Stimulated activated CD8-positive, alpha-beta memory T cell treated with anti-CD3 and anti-CD28 coated beads, Interleukin-4, amount 100 ng/mL, for 4 hours (primary cell): ENCODE data around the gene FAM240B.

ENCODE experiments used
- DNase-seq, 2 donors: peaks; one replicate each; pipeline ENCODE4 v3.0.0-alpha.2; 2020; ENCODE audit warnings: low read depth in 2 of 2, low spot score in 1 of 2

The FAM240B gene

DNA sequence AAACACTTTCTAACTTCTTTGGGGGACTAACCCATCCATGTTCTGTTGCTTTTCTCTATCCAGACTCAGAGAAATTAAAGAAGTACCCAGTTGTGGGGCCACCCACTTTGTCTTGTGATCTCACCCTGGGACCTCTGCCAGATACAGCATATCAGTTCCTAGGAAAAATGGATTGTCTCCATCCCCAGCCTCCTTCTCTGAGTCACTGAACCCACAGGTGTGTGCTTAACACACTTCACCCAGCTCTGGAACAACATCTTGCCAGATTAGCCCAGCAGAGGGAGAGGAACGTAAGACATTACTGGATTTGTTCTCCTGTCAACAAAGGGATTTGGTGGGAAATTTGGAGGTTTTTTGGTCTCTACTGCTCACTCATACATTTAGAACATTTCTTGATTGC is 19.2 kb downstream of the FAM240B start:
- no peak for DNase-seq

DNA sequence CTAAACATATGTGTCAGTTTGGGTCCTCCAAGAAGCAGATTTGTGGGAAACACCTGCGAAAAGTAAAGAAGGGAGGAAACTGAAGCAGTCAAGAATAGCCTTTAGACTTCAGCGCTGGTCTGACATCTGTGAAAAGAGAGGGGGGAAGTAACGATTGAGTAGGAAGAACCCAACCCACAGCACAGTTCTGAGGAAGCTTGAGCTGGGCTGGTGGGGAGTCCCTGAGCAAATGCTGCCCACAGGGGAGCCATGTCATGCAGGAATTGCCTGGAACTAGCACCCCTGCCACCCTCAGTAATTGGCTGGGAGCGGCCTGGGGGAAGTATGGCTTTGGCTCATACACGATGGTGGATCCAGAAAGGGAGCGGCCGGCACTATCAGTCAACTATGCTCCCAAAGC is 20.6 kb downstream of the FAM240B start:
- DNase-seq = no peak

DNA sequence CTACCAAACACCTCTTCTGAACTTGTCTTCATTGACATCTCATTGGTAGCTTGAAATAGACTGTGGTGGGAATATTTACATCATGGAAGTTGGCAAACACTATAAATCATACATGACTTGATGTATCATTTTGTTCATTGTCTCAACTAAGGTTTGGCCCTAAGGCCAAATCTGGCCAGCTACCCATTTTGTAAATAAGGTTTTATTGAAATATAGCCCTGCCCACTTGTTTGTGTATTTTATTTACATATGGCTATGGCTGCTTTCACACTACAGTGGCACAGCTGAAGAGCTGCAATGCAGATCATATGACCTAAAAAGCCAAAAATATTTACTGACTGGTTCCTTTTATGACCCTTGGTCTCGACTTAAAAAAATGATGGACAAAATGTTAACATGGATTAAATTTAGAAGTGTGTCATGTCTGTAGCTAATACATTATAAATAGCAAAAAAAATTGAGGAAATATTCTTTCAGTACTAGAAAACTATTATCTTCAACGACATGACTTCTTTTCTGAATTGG is 22.1 kb downstream of the FAM240B start:
- no peak for DNase-seq

DNA sequence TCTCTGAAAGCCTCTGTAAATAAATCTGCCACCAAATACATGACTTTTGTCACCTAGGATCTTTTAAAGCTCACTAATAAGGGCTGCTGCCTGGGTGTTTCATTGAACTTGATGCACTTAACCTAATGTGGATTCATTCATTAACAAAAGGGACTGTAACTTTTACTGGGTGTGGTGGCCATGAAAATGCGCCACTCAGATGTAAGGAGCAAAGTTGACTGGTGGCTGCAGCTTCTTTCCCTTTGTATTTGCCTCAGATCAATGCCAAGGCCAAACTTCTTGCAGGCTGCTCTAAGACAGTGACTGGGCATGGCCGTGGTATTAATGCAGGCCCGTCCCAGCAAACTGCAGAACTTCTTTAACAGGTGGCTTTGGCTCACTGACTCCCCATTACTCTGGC is 22.9 kb downstream of the FAM240B start:
- DNase-seq = no peak

DNA sequence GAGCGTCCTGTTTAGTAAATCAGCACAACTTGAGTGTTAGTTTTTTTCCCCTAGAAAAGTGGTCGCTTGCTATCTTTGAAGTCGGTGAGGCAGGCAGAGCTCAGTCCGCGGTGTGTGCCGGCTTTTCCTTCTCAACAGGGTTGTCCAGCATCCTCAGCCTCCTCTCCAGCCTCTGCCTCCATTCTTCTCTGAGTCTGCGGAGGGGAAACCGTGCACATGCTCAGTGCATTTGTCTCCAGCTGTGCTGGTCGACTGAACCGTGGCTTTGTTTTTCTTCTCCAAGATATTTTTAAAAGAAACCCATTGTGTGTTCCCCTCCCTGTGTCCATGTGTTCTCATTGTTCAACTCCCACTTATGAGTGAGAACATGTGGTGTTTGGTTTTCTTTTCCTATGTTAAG is 25.3 kb downstream of the FAM240B start:
- DNase-seq = no peak

DNA sequence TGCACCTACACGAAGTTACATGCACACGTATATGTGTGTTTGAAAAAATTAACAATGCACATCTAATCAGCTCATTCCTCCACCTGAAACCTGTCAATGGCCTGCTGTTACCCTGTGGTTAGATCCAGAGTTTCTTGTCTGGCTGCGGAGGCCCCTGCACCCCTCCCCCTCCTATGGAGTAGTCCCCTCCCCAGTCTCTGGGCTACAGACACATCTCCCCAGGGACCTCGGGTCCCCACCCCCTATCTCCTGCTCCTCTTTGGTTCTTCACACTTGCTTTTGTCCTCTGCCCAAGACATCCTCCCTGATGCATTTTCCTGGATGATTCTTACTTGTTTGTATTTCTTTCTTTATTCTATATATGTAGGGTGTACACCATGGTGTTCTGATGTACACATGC is 27.2 kb downstream of the FAM240B start:
- no peak for DNase-seq

DNA sequence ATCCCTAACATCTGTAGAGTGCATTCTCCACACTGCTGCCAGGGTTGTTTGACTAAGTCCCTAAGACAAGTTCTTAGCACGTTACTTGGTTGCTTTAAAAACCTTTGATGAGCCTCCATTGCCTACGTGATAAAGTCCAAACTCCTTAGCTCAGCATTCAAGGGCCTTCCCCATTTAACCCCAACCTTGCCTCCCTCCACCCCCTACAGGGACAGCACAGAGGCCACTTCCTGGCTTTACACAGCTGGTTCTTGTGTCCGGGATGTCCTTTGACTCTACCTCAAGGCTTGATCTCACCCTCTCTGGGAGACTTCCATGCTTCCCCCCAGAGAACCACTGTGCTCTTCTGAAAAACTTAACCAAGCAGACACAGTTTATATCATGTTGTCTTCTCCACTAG is 29.4 kb downstream of the FAM240B start:
- no peak for DNase-seq

DNA sequence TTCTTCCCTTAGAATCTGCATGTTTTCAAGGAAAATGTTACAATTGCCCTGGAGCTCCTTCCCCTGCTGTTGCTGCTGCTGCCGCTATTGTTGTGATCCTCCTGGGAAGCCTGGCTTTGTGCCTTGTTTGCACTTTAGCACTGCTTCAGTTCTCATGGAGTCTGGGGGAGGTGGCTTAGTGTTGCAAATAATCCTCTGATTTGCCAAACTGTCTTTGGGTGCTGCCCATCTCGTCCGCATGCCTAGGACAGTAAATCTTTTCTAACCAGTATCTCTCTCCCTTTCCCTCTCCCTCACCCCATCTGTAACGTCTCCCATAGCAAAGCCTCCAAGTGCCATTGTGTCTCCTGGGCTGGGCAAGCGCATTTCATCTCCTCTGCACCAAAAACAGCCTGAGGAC is 30.3 kb downstream of the FAM240B start:
- DNase-seq = no peak

DNA sequence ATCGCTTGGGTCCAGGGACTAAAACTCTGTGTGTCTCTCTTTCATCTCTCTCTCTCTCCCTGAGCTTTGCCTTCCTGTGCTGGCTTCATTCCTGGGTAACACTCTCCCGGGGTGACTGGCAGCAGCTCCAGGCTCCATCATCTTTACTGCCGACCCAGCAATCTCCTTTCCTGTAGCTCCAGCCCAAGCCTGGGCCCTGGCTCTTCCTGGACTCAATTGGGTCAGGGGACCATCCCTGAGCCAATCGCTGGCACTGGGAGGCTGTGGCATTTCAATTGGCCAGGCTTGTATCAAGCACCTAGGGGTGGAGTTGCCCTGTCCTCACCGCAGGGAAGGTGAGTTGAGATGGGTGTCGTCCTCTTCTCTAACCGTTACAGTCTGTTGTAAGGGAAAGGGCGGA is 31.9 kb downstream of the FAM240B start:
- DNase-seq = no peak

DNA sequence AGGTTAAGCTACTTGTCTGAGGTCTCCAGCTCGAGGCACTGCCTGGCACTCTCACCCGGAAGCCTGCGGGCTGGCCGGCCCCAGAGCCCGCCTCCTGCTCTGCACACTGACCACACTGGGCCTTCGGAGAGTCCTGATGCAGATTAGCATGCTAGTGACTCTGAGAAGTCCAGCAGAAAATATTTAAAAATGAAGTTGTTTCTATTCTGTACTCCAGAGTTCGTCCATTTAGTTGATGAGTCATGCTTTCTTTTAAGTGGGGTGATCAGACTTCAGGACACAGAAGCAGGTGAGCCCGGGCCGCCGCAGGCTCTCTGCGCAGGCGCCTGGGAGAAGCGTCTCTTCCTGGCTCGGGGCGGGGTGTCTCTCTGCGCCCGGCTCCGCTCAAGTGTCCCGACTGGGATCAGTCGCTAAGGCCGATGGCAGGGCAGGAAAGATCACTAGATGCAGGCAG is 32.5 kb downstream of the FAM240B start:
- DNase-seq = no peak

DNA sequence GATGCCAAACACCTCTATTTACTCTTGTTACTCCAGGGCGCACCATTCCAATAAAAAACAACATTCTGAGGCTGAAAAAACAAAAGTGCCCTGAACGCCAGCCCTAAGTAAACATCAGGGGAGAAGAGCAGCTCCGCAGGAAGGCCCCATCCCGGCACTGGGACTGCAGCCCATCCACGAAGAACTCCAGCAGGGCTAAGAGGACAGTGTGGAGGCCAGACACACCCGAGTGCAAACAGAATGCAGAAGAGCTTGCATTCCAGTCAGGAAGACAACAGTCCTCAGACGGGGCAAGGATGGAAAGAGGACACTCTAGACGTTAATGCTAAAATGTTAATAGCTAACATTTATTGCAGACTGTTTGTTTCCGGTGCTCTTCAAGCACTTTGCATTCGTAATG is 33.0 kb downstream of the FAM240B start:
- DNase-seq = no peak

DNA sequence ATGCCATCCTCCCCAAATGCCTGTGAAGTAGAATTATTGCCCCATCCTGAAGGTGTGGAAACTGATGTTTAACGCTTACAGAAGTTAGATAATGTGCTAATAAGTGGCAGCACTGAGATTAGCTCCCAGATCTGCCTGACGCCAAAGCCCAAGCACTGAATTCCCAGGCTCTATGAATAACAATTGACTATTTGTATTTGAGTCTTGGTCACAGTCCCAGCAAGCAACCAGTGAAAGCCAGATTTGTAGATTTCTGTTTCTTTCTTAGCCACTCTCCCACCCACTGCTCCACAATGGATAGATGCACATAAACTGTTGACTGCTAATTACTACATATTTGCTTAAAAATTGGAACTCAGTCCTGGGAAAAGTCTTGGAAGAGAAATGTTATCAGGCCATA is 34.4 kb downstream of the FAM240B start:
- DNase-seq = no peak

DNA sequence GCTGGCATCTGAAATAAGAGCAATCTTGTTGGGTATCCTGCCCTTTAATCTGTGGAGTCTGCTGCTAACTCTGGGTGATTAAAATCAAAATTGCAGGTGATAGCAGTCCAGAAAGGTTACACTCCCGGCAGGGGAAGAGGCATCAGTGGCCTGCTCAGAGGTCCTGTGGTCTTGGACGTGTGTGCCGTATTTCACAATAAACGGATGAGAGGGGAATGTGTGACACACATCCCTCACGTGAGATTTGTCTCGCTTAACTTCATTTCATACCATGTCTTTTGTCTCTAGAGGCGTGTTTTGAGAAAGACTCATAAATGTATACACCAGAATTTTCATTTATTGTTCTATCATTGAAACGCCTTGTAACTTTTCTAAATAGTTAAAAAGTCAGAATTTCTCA is 36.6 kb downstream of the FAM240B start:
- no peak for DNase-seq

DNA sequence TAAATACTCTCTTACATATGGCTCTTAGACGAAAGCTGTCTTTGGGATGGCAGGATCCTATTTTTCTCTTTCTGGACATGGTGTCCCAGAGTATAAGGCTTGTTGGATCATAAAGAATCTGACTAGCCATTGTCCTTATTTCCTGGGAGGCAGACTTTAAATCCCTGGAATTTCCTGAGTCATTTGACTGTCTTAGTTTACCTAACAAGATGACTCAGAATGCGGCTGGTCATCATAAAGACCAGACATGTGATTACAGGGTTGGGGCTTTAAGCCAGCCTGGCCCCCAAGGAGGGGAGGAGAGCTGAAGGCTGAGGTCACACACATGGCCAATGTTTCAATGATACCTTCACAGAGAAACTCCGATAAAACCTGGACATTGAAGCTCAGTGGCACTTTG is 37.2 kb downstream of the FAM240B start:
- DNase-seq = no peak

DNA sequence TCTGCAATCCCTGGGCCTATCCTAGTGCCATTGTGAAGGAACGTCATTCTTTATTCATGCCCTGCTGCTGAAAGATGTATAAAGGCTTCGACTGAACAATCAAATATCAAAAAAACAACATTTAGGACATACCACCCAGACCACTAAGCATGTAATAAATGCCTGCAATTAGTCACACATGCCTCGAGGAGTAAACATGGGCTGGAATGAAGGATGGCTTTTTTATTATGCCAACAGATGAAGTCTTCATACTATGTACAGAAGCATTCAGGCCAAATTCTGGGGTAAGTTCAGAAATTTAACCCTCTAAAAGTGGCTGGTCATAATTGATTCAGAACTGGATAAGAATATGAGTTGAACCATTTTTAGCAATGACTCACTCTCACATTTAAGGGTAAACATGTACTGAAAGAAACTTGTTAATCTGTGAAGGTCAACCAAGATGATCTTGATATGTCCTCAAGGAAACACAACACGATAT is 38.1 kb downstream of the FAM240B start:
- DNase-seq = no peak

DNA sequence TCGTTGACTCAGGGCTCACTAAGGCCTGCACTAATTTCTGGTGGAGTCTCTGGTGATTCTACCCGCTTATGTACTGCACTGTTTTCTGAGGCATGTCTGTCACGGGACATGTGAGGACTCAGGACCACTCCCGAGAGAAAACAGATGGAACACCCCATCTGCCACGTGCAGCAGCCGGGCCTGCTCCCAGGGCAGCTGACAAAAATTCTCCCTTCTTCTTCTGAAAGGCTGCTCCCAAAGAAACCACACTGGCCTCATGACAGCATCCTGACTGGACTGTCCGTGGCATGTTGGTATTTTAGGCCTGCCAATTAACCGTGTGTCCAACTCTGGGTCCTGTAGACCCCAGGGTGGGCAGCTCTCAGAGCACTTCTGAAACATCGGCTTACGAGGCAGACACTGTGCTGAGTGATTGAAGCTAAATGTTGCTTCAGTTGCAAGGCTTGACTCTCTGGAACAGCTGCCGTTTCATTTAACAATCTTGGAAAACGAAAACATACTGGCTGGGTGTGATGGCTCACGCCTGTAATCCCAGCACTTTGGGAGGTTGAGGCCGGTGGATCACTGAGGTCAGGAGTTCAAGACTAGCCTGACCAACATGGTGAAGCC is 39.0 kb downstream of the FAM240B start:
- DNase-seq = no peak

DNA sequence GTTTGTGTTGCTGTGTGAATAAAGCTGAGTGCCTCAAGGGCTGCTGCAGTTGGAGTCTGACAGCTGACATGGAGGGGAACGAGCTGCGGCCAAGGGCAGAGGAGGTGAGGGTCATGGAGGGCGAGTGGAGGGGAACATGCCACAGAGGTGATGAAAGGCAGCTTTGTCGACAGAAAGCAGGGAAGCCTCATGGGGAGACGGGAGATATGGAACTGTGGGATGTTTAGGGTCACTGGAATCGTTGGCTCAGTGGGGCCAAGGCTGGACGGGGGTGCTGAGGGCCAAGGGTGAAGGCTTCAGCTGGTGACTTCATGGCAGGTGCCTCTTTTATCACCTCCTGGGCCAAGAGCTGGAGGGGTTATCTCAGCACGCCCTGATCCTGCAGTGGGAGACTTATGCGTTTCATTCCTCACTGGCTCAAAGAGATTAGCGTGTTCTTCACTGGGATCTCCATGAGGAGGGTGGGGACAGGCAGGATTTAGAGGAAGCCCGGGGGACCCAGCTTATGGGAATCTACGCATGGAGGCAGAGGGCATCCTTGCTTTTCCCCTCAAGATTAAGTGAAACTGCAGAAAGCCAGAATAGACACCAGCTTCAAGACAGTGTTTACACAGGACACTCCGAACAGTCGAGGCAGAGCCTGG is 42.2 kb downstream of the FAM240B start:
- DNase-seq = no peak

DNA sequence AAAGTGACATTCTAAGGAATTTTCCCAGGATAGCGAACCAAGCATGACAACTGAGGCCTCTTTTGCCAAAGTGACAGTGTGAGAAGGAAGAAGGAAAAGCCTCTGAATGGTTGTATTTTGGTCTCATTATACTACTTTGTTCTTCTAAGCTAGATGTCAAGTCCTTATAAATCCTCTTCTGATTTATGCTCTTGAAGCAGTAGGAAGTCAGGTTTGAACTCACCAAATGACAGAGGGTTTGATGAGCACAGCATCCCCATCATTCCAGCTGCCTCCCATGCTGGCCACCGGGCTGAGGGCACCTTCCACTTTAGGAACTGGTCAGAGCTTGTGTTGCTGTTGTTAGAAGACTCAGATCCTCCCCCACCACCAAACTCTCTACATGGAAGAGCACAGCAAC is 44.1 kb downstream of the FAM240B start:
- DNase-seq = no peak

DNA sequence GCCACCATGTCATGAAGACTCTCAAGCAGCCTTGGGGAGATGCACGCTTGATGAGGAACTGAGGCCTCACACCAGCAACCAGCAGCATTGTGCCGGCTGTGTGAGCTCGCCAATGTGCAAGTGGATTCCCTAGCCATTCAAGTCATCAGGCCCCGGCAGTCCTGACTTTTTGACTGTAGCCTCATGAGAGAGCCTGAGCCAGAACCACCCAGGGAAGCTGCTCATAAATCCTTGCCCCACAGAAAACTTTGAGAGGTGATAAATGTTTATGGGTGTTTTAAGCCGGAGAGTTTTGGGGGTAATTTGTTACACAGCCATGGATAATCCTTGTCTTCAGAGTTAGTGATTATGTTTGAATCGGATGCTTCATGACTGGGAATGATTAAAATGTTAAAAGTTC is 44.7 kb downstream of the FAM240B start:
- no peak for DNase-seq

DNA sequence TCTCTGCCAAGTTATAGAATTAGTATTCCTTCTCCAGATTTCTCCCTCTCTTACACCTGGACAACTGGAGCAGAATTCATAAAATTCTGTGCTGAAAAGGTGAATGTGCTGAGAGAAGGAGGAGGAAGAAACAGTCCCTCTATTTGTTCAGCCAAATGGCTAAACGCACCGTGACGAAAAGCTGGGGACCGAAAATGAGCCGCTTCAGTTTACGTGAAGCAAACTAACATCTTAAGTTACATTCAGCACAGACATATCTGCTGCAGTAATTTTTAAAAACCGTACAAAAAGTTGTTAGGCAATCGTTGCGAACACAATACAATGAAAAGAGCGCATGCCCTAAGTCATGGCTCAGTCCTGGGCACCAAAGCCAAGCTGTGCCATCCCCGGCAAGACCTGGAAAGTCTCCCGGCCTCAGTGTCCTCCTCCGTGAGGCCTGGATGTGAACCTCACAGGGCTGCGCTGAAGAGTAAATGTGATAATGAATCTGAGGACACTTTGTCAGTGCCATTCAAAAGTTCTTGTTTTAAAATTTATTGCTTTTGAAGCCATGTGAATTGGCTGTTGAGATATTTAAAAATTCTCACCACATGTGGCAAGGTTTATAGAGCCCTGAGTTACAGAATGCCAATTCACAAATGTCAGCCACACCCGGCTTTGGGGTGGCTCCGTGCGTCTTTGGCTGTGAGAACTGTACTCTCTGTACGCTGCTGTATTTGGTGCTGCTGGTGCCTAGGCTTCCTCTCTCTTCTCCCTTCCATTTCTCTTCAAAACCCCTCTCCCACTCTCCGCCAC is 46.3 kb downstream of the FAM240B start:
- DNase-seq = no peak

DNA sequence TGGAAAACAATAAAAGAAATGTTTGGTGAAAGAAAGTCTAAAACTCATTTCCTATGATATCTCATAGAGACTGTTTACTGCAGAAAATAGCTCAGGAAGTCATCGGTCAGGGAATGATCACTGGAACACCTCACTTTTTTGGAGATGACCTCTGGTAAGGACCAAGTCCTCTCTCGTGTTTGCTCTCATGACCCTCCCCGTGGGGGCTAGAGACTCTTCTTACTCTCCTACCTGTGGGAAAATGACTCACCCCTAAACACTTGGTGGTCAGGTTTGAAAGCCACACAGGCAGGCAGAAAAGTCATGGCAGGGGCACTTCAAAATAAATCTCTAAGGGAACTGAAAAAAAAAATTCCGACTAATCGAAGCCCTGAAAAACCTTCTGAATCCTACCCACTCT is 48.2 kb downstream of the FAM240B start:
- no peak for DNase-seq

DNA sequence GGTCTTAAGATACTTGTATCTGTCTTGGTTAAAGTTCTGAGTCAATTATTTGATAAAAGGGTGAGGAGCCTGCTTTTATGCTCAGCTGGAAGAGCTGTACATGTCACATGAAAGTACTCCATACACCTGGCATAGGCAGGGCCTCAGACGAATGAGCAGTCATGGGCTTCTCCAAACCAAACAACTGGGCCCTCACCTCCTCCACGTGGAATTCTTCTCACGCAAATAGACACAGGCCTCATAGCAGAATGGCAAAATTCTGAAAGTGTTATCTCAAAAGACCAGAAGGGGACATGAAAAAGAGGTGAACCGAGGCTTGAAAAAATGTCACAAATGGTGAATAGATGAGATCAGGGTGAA is 48.6 kb downstream of the FAM240B start:
- no peak for DNase-seq
